ENCODE measurements around the gene OSTF1. TPM values are rescaled to one million over a fixed set of nuclear protein-coding genes. Genes with fewer than 3 reads are reported as not detected.

Gene OSTF1
- total RNA-seq, 4 donors from 2014 or later = 3.3 to 54.4 (median 32.2) TPM

DNA sequence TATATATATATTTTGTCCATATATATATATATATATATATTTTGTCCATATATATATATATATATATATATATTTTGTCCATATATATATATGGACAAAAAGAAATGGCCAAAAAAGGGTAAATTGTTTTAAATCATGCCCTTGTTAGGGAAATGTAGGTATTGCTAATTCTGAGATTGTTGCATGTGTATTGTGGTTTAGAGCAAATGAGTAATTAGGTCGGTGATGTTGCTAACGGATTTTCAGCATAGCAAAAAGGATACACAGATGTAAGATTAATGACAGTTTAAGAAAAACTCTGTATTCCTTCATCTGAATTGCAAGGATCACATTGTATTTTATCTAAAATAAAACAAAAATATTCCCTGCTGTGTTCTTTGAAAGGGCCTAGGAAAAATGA, 40.2 kb downstream of the OSTF1 start:
- Histone ChIP-seq H3K27me3 (no peaks in the 10 kb centered on the region), H3K27ac (no peak overlapping the region), H3K9me3 (no peaks in the 10 kb centered on the region), H3K36me3 (no peaks in the 10 kb centered on the region), H3K4me1 (no peaks in the 10 kb centered on the region), H3K4me3 (no peak overlapping the region)
- DNase-seq = no peak
- intact Hi-C loops (cut with DNase I; ENCODE audit: low total_unique reads) = no loop called here
- no peak for TF ChIP-seq CTCF (IDR thresholded peaks at IDR 0.05)
- TF ChIP-seq POLR2A (IDR thresholded peaks at IDR 0.05) = no peak

GRCh38 chr9:75130172-75130571, 41.9 kb downstream of the OSTF1 start:
- Histone ChIP-seq H3K27me3 (no peaks in the 10 kb centered on the region), H3K4me1 (no peaks in the 10 kb centered on the region), H3K27ac (no peak overlapping the region), H3K4me3 (no peak overlapping the region), H3K36me3 (no peaks in the 10 kb centered on the region), H3K9me3 (no peaks in the 10 kb centered on the region)
- DNase-seq = no peak
- intact Hi-C loops (cut with DNase I; ENCODE audit: low total_unique reads) = no loop called here
- TF ChIP-seq CTCF (IDR thresholded peaks at IDR 0.05) = no peak
- TF ChIP-seq POLR2A (IDR thresholded peaks at IDR 0.05) = no peak

- Histone ChIP-seq H3K27me3 (no peaks in the 10 kb centered on the region), H3K27ac (no peak overlapping the region), H3K4me1 (no peaks in the 10 kb centered on the region), H3K9me3 (no peaks in the 10 kb centered on the region), H3K4me3 (no peak overlapping the region), H3K36me3 (no peaks in the 10 kb centered on the region)
- TF ChIP-seq CTCF (IDR thresholded peaks at IDR 0.05) (no peak), POLR2A (IDR thresholded peaks at IDR 0.05) (no peak)
- intact Hi-C loops (cut with DNase I; ENCODE audit: low total_unique reads) = no loop called here
- no peak for DNase-seq
Measured at GRCh38 chr9:75130621-75131230, 42.4 kb downstream of the OSTF1 start.

- H3K36me3 ChIP-seq = no peaks in the 10 kb centered on the region
- TF ChIP-seq CTCF (IDR thresholded peaks at IDR 0.05) (no peak), POLR2A (IDR thresholded peaks at IDR 0.05) (no peak)
- H3K27ac ChIP-seq = no peak overlapping the region
- no peak for DNase-seq
- no peaks in the 10 kb centered on the region for H3K9me3 ChIP-seq
- intact Hi-C loops (cut with DNase I; ENCODE audit: low total_unique reads) = no loop called here
- no peak overlapping the region for H3K4me3 ChIP-seq
- H3K4me1 ChIP-seq = no peaks in the 10 kb centered on the region
- no peaks in the 10 kb centered on the region for H3K27me3 ChIP-seq
Measured at GRCh38 chr9:75131700-75132099, 43.4 kb downstream of the OSTF1 start.

DNA sequence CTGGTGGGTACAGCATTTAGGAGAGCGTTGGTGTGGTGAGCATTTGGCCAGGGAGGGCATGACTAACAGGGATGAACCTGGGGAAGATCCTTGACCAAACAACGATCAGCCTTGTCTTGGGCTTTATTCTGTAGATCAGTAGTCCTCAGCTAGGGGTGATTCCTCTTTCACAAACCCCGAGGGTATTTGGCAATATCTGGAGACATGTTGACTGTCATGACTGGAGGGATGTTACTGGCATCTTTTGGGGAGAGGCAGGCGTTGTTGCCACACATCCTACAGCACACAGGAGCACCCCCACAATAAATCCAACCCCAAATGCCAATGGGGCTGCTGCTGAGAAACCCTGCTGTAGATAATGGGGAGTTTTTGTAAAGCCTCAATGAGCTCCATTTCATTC, 43.9 kb downstream of the OSTF1 start:
- Histone ChIP-seq H3K27ac (no peak overlapping the region), H3K4me1 (no peaks in the 10 kb centered on the region), H3K27me3 (no peaks in the 10 kb centered on the region), H3K4me3 (no peak overlapping the region), H3K9me3 (no peaks in the 10 kb centered on the region), H3K36me3 (no peaks in the 10 kb centered on the region)
- TF ChIP-seq POLR2A (IDR thresholded peaks at IDR 0.05) (no peak), CTCF (IDR thresholded peaks at IDR 0.05) (no peak)
- intact Hi-C loops (cut with DNase I; ENCODE audit: low total_unique reads) = no loop called here
- no peak for DNase-seq

Data from uterus (tissue), 4 donors.